H1 (cell line): Measurements from ENCODE around the gene ZXDC. TPM values are rescaled to one million over a fixed set of nuclear protein-coding genes. Genes with fewer than 3 reads are reported as not detected.

ENCODE experiments used
- CTCF ChIA-PET: fragments of 300-600 bp; sonication (Branson Sonifier 250); formaldehyde crosslinking; loops from one replicate; lab custom pipeline; 2021; ENCODE audit not compliant: partially characterized antibody; lab: Charles Lee
- POLR2A ChIA-PET: fragments of 300-600 bp; sonication (Branson Sonifier 250); formaldehyde crosslinking; loops from one replicate; lab custom pipeline; 2021; ENCODE audit warnings: inconsistent platforms; ENCODE audit not compliant: partially characterized antibody; lab: Charles Lee
- DNase-seq, 2 experiments: peaks; one replicate each; pipeline versions ENCODE4 v3.0.0 to v3.0.0-alpha.2; 2010 to 2022; ENCODE audit warnings: low spot score in 2 of 2, low read depth in 1 of 2, mixed read lengths in 1 of 2
- FAIRE-seq: peaks from 2 replicates; lab custom pipeline; 2011; peaks lifted over from hg19 to GRCh38; lab: Jason Lieb, UNC
- H2AFZ ChIP-seq: 2 replicates; pipeline ENCODE4 v1.8.1; 2012; ENCODE audit warnings: low read length, inconsistent platforms
- H2AK5ac ChIP-seq: 2 replicates; pipeline ENCODE4 v1.6.1; 2013; ENCODE audit warnings: low read depth, low read length
- H2BK120ac ChIP-seq: replicated peaks from 2 replicates; pipeline ENCODE3; 2013; ENCODE audit warnings: low read depth, low read length, inconsistent platforms
- H2BK12ac ChIP-seq: 2 replicates; pipeline ENCODE4 v1.6.1; 2013; ENCODE audit warnings: low read depth, low read length
- H2BK15ac ChIP-seq: 2 replicates; pipeline ENCODE4 v1.6.1; 2013; ENCODE audit warnings: low read length
- H2BK20ac ChIP-seq: 2 replicates; pipeline ENCODE4 v1.6.1; 2013; ENCODE audit warnings: low read length
- H2BK5ac ChIP-seq: 2 replicates; pipeline ENCODE4 v1.6.1; 2013; ENCODE audit warnings: low read depth, low read length
- H3K14ac ChIP-seq: 2 replicates; pipeline ENCODE4 v1.6.1; 2013; ENCODE audit warnings: inconsistent platforms; ENCODE audit not compliant: insufficient read length
- H3K18ac ChIP-seq: 2 replicates; pipeline ENCODE4 v1.6.1; 2013; ENCODE audit warnings: low read length; ENCODE audit errors: extremely low read depth
- H3K23ac ChIP-seq: 2 replicates; pipeline ENCODE4 v1.6.1; 2013; ENCODE audit warnings: inconsistent platforms; ENCODE audit not compliant: insufficient read length
- H3K23me2 ChIP-seq: 2 replicates; pipeline ENCODE4 v1.6.1; 2013; ENCODE audit warnings: low read depth, low read length
- H3K27ac ChIP-seq: 2 replicates; pipeline ENCODE4 v1.6.1; 2011; ENCODE audit warnings: low read depth, low read length, inconsistent platforms
- H3K27me3 ChIP-seq, 4 experiments: replicated peaks in 1 of 4; 1 replicate in 1 of 4; 2 replicates in 3 of 4; pipeline versions ENCODE4 v1.6.1 to v1.8.1; 2011 to 2013; ENCODE audit warnings: low read length in 3 of 4, mild to moderate bottlenecking in 3 of 4, inconsistent platforms in 2 of 4, mixed read lengths in 2 of 4, moderate library complexity in 1 of 4; ENCODE audit not compliant: control insufficient read depth in 3 of 4, insufficient read depth in 3 of 4; ENCODE audit errors: extremely low read depth in 1 of 4
- H3K36me3 ChIP-seq, 4 experiments: 2 replicates each; pipeline versions ENCODE4 v1.6.1 to v1.8.1; 2011 to 2013; ENCODE audit warnings: mild to moderate bottlenecking in 4 of 4, low read length in 3 of 4, moderate library complexity in 2 of 4, control low read depth in 1 of 4, inconsistent platforms in 1 of 4; ENCODE audit not compliant: insufficient read depth in 4 of 4, control insufficient read depth in 2 of 4
- H3K4ac ChIP-seq: replicated peaks from 2 replicates; pipeline ENCODE3; 2013; ENCODE audit warnings: low read length, low read depth, mixed read lengths, inconsistent platforms; ENCODE audit not compliant: insufficient read length
- H3K4me1 ChIP-seq, 4 experiments: replicated peaks in 1 of 4; 1 replicate in 1 of 4; 2 replicates in 3 of 4; pipeline versions ENCODE4 v1.6.1 to v1.8.1; 2011 to 2013; ENCODE audit warnings: low read length in 3 of 4, inconsistent platforms in 2 of 4, mixed read lengths in 1 of 4; ENCODE audit not compliant: insufficient read depth in 4 of 4, control insufficient read depth in 3 of 4
- H3K4me2 ChIP-seq, 2 experiments: 2 replicates each; pipeline versions ENCODE4 v1.6.1 to v1.8.1; 2011 to 2013; ENCODE audit warnings: low read depth in 2 of 2, low read length in 2 of 2, control low read depth in 1 of 2, inconsistent platforms in 1 of 2, mild to moderate bottlenecking in 1 of 2; ENCODE audit not compliant: insufficient read depth in 1 of 2
- H3K4me3 ChIP-seq, 4 experiments: fragments of 200-600, 300-600 bp in 1 of 4; sonication (generic), shearing (Covaris generic), sonication (Bioruptor Twin) in 1 of 4; 2 replicates each; pipeline versions ENCODE4 v1.5.1 to v1.8.1; 2011 to 2016; ENCODE audit warnings: low read length in 4 of 4, low read depth in 3 of 4, control low read depth in 2 of 4, inconsistent platforms in 2 of 4, mild to moderate bottlenecking in 2 of 4, mixed read lengths in 1 of 4, moderate library complexity in 1 of 4; ENCODE audit not compliant: insufficient read depth in 2 of 4; ENCODE audit errors: extremely low read depth in 1 of 4
- H3K56ac ChIP-seq: replicated peaks from 2 replicates; pipeline ENCODE3; 2013; ENCODE audit warnings: low read depth, mild to moderate bottlenecking, mixed read lengths, low read length, inconsistent platforms; ENCODE audit not compliant: insufficient read length
- H3K79me1 ChIP-seq: 2 replicates; pipeline ENCODE4 v1.6.1; 2013; ENCODE audit warnings: low read depth, low read length, control low read depth
- H3K79me2 ChIP-seq, 2 experiments: 2 replicates each; pipeline versions ENCODE4 v1.6.1 to v1.8.1; 2012 to 2013; ENCODE audit warnings: low read length in 2 of 2, mild to moderate bottlenecking in 2 of 2, inconsistent platforms in 1 of 2; ENCODE audit not compliant: insufficient read depth in 2 of 2, control insufficient read depth in 1 of 2
- H3K9ac ChIP-seq, 4 experiments: replicated peaks in 1 of 4; 1 replicate in 1 of 4; 2 replicates in 3 of 4; pipeline versions ENCODE4 v1.6.1 to v1.8.1; 2011 to 2013; ENCODE audit warnings: low read depth in 3 of 4, low read length in 3 of 4, control low read depth in 2 of 4, mild to moderate bottlenecking in 2 of 4, moderate library complexity in 2 of 4, inconsistent platforms in 1 of 4; ENCODE audit errors: extremely low read depth in 1 of 4
- H3K9me3 ChIP-seq, 2 experiments: 2 replicates each; pipeline versions ENCODE4 v1.6.1 to v1.8.1; 2012 to 2013; ENCODE audit warnings: mild to moderate bottlenecking in 2 of 2, moderate library complexity in 2 of 2, control low read depth in 1 of 2, inconsistent platforms in 1 of 2, low read depth in 1 of 2, low read length in 1 of 2, mixed read lengths in 1 of 2; ENCODE audit not compliant: insufficient read depth in 2 of 2
- H4K20me1 ChIP-seq, 2 experiments: replicated peaks in 1 of 2; 2 replicates each; pipeline versions ENCODE3 to v1.8.1; 2011 to 2013; ENCODE audit warnings: inconsistent platforms in 2 of 2, low read length in 2 of 2, mild to moderate bottlenecking in 1 of 2; ENCODE audit not compliant: insufficient read depth in 2 of 2, control insufficient read depth in 1 of 2
- H4K5ac ChIP-seq: 2 replicates; pipeline ENCODE4 v1.6.1; 2013; ENCODE audit warnings: low read length, low read depth, mixed read lengths, inconsistent platforms; ENCODE audit not compliant: insufficient read length
- H4K8ac ChIP-seq: 2 replicates; pipeline ENCODE4 v1.8.0; 2013; ENCODE audit warnings: mild to moderate bottlenecking, moderate library complexity, low read length, inconsistent platforms; ENCODE audit not compliant: insufficient read depth; ENCODE audit errors: extremely low read depth
- H4K91ac ChIP-seq: replicated peaks from 2 replicates; pipeline ENCODE3; 2013; ENCODE audit warnings: low read length, mixed read lengths, inconsistent platforms; ENCODE audit not compliant: insufficient read length
- ASH2L ChIP-seq: fragments of 200-600, 300-600 bp; sonication (generic); IDR thresholded peaks from one replicate; pipeline ENCODE4 v1.7.1; 2017; ENCODE audit warnings: low read length
- BCL11A ChIP-seq, 2 experiments: IDR thresholded peaks; one replicate each; pipeline ENCODE4 v1.6.1; 2011; ENCODE audit warnings: low read depth in 2 of 2, low read length in 2 of 2, mild to moderate bottlenecking in 2 of 2
- CHD1 ChIP-seq: IDR thresholded peaks from 2 replicates; pipeline ENCODE4 v1.6.1; 2012; ENCODE audit warnings: low read depth, low read length, improper control_type of control experiment
- E2F6 ChIP-seq: IDR thresholded peaks from 2 replicates; pipeline ENCODE4 v1.6.1; 2012; ENCODE audit warnings: inconsistent platforms
- GTF2F1 ChIP-seq: IDR thresholded peaks from 2 replicates; pipeline ENCODE4 v1.6.1; 2012; ENCODE audit warnings: low read depth, low read length, improper control_type of control experiment, borderline replicate concordance
- HDAC2 ChIP-seq, 2 experiments: fragments of 300-600 bp in 1 of 2; sonication (generic) in 1 of 2; IDR thresholded peaks; 2 replicates each; pipeline ENCODE4 v1.6.1; 2011 to 2012; ENCODE audit warnings: low read depth in 2 of 2, low read length in 2 of 2, mild to moderate bottlenecking in 2 of 2, moderate library complexity in 2 of 2, borderline replicate concordance in 1 of 2, inconsistent platforms in 1 of 2
- NRF1 ChIP-seq: IDR thresholded peaks from 2 replicates; pipeline ENCODE4 v1.6.1; 2011; ENCODE audit warnings: mild to moderate bottlenecking, low read depth, low read length, improper control_type of control experiment
- POLR2A ChIP-seq, 2 experiments: IDR thresholded peaks; 1 replicate in 1 of 2; 2 replicates in 1 of 2; pipeline ENCODE4 v1.6.1; 2011; ENCODE audit warnings: low read depth in 2 of 2, low read length in 2 of 2, mild to moderate bottlenecking in 2 of 2; ENCODE audit errors: control extremely low read depth in 1 of 2
- POLR2AphosphoS5 ChIP-seq: IDR thresholded peaks from 2 replicates; pipeline ENCODE4 v1.6.1; 2011; ENCODE audit warnings: low read depth, low read length
- RBBP5 ChIP-seq: IDR thresholded peaks from 2 replicates; pipeline ENCODE4 v1.7.1; 2012; ENCODE audit warnings: low read depth, mild to moderate bottlenecking, inconsistent platforms, low read length, moderate library complexity, borderline replicate concordance
- TEAD4 ChIP-seq: IDR thresholded peaks from 2 replicates; pipeline ENCODE4 v1.6.1; 2012; ENCODE audit warnings: low read depth, low read length, inconsistent platforms, mixed read lengths
- WGBS, 2 experiments: shearing (Covaris generic) in 1 of 2; methylation state at CpG; one replicate each; pipeline versions ENCODE4 v1.1.6 to v1.1.7; 2013 to 2015; ENCODE audit warnings: low lambda C conversion rate in 2 of 2, mixed read lengths in 2 of 2, inconsistent platforms in 1 of 2, low coverage in 1 of 2, missing lambda C conversion rate in 1 of 2; ENCODE audit not compliant: insufficient replicate concordance in 2 of 2, insufficient coverage in 1 of 2, insufficient read length in 1 of 2; ENCODE audit errors: extremely low coverage in 1 of 2, missing lambda C conversion rate in 1 of 2; 5-methylcytosine and 5-hydroxymethylcytosine counted together
- polyA plus RNA-seq, 7 experiments: library from polyadenylated mRNA; depleted of rRNA in 3 of 7; stranded (reverse) in 5 of 7; unstranded in 2 of 7; fragments of >200 nt in 5 of 7; fragments of 200-250 nt in 2 of 7; gene quantifications; 1 replicate in 5 of 7; 2 replicates in 1 of 7; 4 replicates in 1 of 7; pipeline versions ENCODE4 v1.2.1 to v1.2.3, GENCODE V29; 2011 to 2013; ENCODE audit warnings: missing spikeins in 2 of 7, mixed read lengths in 2 of 7
- total RNA-seq: library from RNA; stranded (reverse); fragmentation: NEBNext Ultra II Directional; extraction: Animal tissue kit (Norgen Biotek cat#: 25700); gene quantifications from 2 replicates; pipeline ENCODE4 v1.2.1, GENCODE V29; 2021
- TF ChIP-seq, protein P1 (sequence below): IDR thresholded peaks from 2 replicates; pipeline ENCODE4 v1.6.1; 2011; ENCODE audit warnings: low read depth, mild to moderate bottlenecking, low read length; ENCODE audit not compliant: insufficient read depth

Gene ZXDC
- total and polyA plus RNA-seq, 2 of the 8 experiments (the other 6 are each of a cell fraction or from before 2014, with no cell fraction given): 12.7 to 24.3 TPM

DNA sequence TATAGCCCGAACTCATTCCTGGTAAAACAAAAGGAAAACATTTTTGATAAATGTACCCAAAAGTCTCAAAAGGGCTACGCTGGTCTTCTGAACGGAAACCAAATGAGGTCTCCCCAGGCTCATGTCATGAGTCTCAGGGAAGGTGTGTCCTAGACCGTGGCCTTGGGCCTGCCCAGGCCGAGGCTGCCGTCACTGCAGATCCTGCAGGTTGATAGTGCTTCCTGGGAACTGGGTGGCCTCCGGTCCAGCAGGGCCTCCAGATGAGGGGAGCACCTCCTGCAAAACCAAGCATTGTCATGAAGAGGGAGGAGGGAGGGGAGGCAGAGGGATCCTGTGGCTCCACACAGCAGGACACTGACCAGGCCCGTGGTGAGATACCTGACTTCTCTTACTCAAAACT, 37.5 kb downstream of the ZXDC start:
- Histone ChIP-seq H3K4me2 (no peak overlapping the region), H2AK5ac (no peak overlapping the region), H3K18ac (no peak overlapping the region), H2BK15ac (no peak overlapping the region), H3K4me1 (peaks cover 0 to 9% (median 1%) of the 10 kb centered on the region in 4 experiments; a peak in 3 of 7 replicates), H2BK120ac (no peak overlapping the region), H3K56ac (no peak overlapping the region), H3K23me2 (no peaks in the 10 kb centered on the region), H4K91ac (no peak overlapping the region), H3K79me2 (no peaks in the 10 kb centered on the region), H2BK12ac (no peak overlapping the region), H2AFZ (no peak overlapping the region), H3K9me3 (no peaks in the 10 kb centered on the region), H4K8ac (no peak overlapping the region), H2BK20ac (no peak overlapping the region), H3K23ac (no peak overlapping the region), H4K20me1 (peaks cover 4% of the 10 kb centered on the region in 2 experiments), H3K4me3 (no peak overlapping the region), H4K5ac (no peak overlapping the region), H3K79me1 (no peaks in the 10 kb centered on the region; the same call in 1 of the 2 replicates), H3K27me3 (no peaks in the 10 kb centered on the region), H3K9ac (no peak overlapping the region), H2BK5ac (no peak overlapping the region), H3K4ac (no peak overlapping the region), H3K27ac (no peak overlapping the region), H3K36me3 (peaks cover 0 to 4% (median 0%) of the 10 kb centered on the region in 4 experiments; a peak in 2 of 8 replicates), H3K14ac (no peak overlapping the region)
- ChIA-PET CTCF (interaction anchor here (1.5 kb wide), 1 partner anchor 10 kb away, joined by 5 read pairs; no protein-coding TSS in a partner anchor), POLR2A (interaction anchor here (2.4 kb wide), 1 partner anchor 10 kb away, joined by 7 read pairs; no protein-coding TSS in a partner anchor)
- WGBS, 2 experiments: 88% methylated on average over 8 of the region's 8 CpGs; no CpG with 5 or more reads in 1 of the 2 experiments
- DNase-seq: no peak
- no peak for FAIRE-seq
- TF ChIP-seq POLR2AphosphoS5: no peak
- no peak for TF ChIP-seq E2F6
- TF ChIP-seq TEAD4: no peak
- TF ChIP-seq, protein P1, sequence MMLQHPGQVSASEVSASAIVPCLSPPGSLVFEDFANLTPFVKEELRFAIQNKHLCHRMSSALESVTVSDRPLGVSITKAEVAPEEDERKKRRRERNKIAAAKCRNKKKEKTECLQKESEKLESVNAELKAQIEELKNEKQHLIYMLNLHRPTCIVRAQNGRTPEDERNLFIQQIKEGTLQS: no peak
- no peak for TF ChIP-seq CHD1
- TF ChIP-seq RBBP5: no peak
- TF ChIP-seq GTF2F1: no peak
- no peak for TF ChIP-seq NRF1
- TF ChIP-seq HDAC2 (IDR thresholded peaks at IDR 0.05; ENCODE audit: borderline replicate concordance in 1 of 2, low read depth in 2 of 2, low read length in 2 of 2): no peak
- TF ChIP-seq BCL11A (IDR thresholded peaks at IDR 0.05; ENCODE audit: low read depth in 2 of 2, low read length in 2 of 2): no peak
- TF ChIP-seq POLR2A (IDR thresholded peaks at IDR 0.05; ENCODE audit: control extremely low read depth in 1 of 2, low read depth in 2 of 2, low read length in 2 of 2): no peak
- no peak for TF ChIP-seq ASH2L
